ENCODE results near the gene UBA52. TPM values are rescaled to one million over a fixed set of nuclear protein-coding genes. Genes with fewer than 3 reads are reported as not detected.
"Not testable (repeated sequence)": the region's sequence is repeated elsewhere in the genome, so short reads cannot be mapped to it uniquely, and the experiment has no call there.

The UBA52 gene
- total RNA-seq, 1 donor from 2014 or later, result 859 TPM

- Histone ChIP-seq H3K4me3 (ENCODE audit: low read depth, low read length) (no peak overlapping the region), H3K27me3 (ENCODE audit: control insufficient read depth, insufficient read depth, low read length) (peaks cover 33% of the 10 kb centered on the region), H3K36me3 (ENCODE audit: control insufficient read depth, insufficient read depth, low read length) (no peaks in the 10 kb centered on the region)
- no peak for DNase-seq (ENCODE audit: low read depth)
- TF ChIP-seq CTCF (IDR thresholded peaks at IDR 0.05; ENCODE audit: insufficient read depth, low read length, poor library complexity, severe bottlenecking), result no peak
These were observed 26.4 kb downstream of the UBA52 start for GRCh38 chr19:18597809-18598660.

- no peak for DNase-seq (ENCODE audit: low read depth)
- H3K4me3 ChIP-seq (ENCODE audit: low read depth, low read length), result no peak overlapping the region
- TF ChIP-seq CTCF (IDR thresholded peaks at IDR 0.05; ENCODE audit: insufficient read depth, low read length, poor library complexity, severe bottlenecking), result no peak
- H3K36me3 ChIP-seq (ENCODE audit: control insufficient read depth, insufficient read depth, low read length), result no peaks in the 10 kb centered on the region
- H3K27me3 ChIP-seq (ENCODE audit: control insufficient read depth, insufficient read depth, low read length), result peaks cover 47% of the 10 kb centered on the region
These were observed 27.8 kb downstream of the UBA52 start for GRCh38 chr19:18599485-18599884.

GRCh38 chr19:18600692-18601397 lies 29.2 kb downstream of the UBA52 start:
- not testable (repeated sequence) for DNase-seq (ENCODE audit: low read depth); H3K4me3 ChIP-seq (ENCODE audit: low read depth, low read length); H3K36me3 ChIP-seq (ENCODE audit: control insufficient read depth, insufficient read depth, low read length)
- H3K27me3 ChIP-seq (ENCODE audit: control insufficient read depth, insufficient read depth, low read length), result peaks cover 53% of the 10 kb centered on the region

GRCh38 chr19:18601875-18602274 lies 30.2 kb downstream of the UBA52 start:
- Histone ChIP-seq H3K36me3 (ENCODE audit: control insufficient read depth, insufficient read depth, low read length) (no peaks in the 10 kb centered on the region), H3K4me3 (ENCODE audit: low read depth, low read length) (no peak overlapping the region), H3K27me3 (ENCODE audit: control insufficient read depth, insufficient read depth, low read length) (peaks cover 54% of the 10 kb centered on the region)
- DNase-seq (ENCODE audit: low read depth), result no peak
- no peak for TF ChIP-seq CTCF (IDR thresholded peaks at IDR 0.05; ENCODE audit: insufficient read depth, low read length, poor library complexity, severe bottlenecking)

- Histone ChIP-seq H3K36me3 (ENCODE audit: control insufficient read depth, insufficient read depth, low read length) (no peaks in the 10 kb centered on the region), H3K27me3 (ENCODE audit: control insufficient read depth, insufficient read depth, low read length) (peaks cover 62% of the 10 kb centered on the region), H3K4me3 (ENCODE audit: low read depth, low read length) (no peak overlapping the region)
- peak; percentile 42 for TF ChIP-seq CTCF (IDR thresholded peaks at IDR 0.05; ENCODE audit: insufficient read depth, low read length, poor library complexity, severe bottlenecking)
- no peak for DNase-seq (ENCODE audit: low read depth)
These were observed 31.7 kb downstream of the UBA52 start for GRCh38 chr19:18603255-18603957.
